SK-N-SH (cell line): Measurements from ENCODE around the gene PFKP. TPM values are rescaled to one million over a fixed set of nuclear protein-coding genes. Genes with fewer than 3 reads are reported as not detected.

Experiments used
- CTCF ChIA-PET: fragments of 300-600, 350-600 bp; formaldehyde crosslinking; extraction: SDS; loops from one replicate; lab custom pipeline; 2021; lab: Yijun Ruan, JAX
- POLR2A ChIA-PET: fragments of 350-600 bp; sonication (Branson Sonifier 250); formaldehyde crosslinking; extraction: SDS; loops from one replicate; lab custom pipeline; 2020; ENCODE audit warnings: antibody characterized with exemption, inconsistent platforms; lab: Yijun Ruan, JAX
- DNase-seq: peaks from one replicate; pipeline ENCODE4 v3.0.0; 2012
- H2AFZ ChIP-seq: fragments of 200-600 bp; sonication (generic); 2 replicates; pipeline ENCODE4 v1.8.1; 2016; ENCODE audit warnings: antibody characterized with exemption, mild to moderate bottlenecking, low read depth
- H3F3A ChIP-seq: fragments of 200-600 bp; sonication (generic); replicated peaks from 2 replicates; pipeline ENCODE3; 2016; ENCODE audit warnings: antibody characterized with exemption, mild to moderate bottlenecking; ENCODE audit not compliant: insufficient read depth
- H3K27ac ChIP-seq, 2 experiments: fragments of 200-500 bp in 1 of 2; fragments of 200-600 bp in 1 of 2; sonication (Bioruptor generic) in 1 of 2; sonication (generic), shearing (Covaris generic) in 1 of 2; 2 replicates each; pipeline versions ENCODE4 v1.5.1 to v1.6.1; 2014 to 2016; ENCODE audit warnings: low read depth in 2 of 2, inconsistent platforms in 1 of 2, low read length in 1 of 2, mild to moderate bottlenecking in 1 of 2, mixed read lengths in 1 of 2
- H3K27me3 ChIP-seq: fragments of 200-600 bp; sonication (generic), shearing (Covaris generic); 2 replicates; pipeline ENCODE4 v1.6.1; 2016; ENCODE audit warnings: mixed run types; ENCODE audit not compliant: insufficient read depth
- H3K36me3 ChIP-seq, 2 experiments: fragments of 200-500 bp in 1 of 2; fragments of 200-600 bp in 1 of 2; sonication (Bioruptor generic) in 1 of 2; sonication (generic) in 1 of 2; replicated peaks in 1 of 2; 2 replicates each; pipeline versions ENCODE3 to v1.5.1; 2014 to 2016; ENCODE audit warnings: low read length in 1 of 2, mild to moderate bottlenecking in 1 of 2; ENCODE audit not compliant: insufficient read depth in 2 of 2, control insufficient read depth in 1 of 2
- H3K4me1 ChIP-seq, 2 experiments: fragments of 200-500 bp in 1 of 2; fragments of 200-600 bp in 1 of 2; sonication (Bioruptor generic) in 1 of 2; sonication (generic), shearing (Covaris generic) in 1 of 2; 2 replicates each; pipeline versions ENCODE4 v1.5.1 to v1.6.1; 2014 to 2016; ENCODE audit warnings: low read depth in 1 of 2, low read length in 1 of 2, mixed run types in 1 of 2; ENCODE audit not compliant: insufficient read depth in 2 of 2, control insufficient read depth in 1 of 2
- H3K4me2 ChIP-seq: fragments of 200-600 bp; sonication (generic), shearing (Covaris generic); 2 replicates; pipeline ENCODE4 v1.6.1; 2017; ENCODE audit warnings: mixed run types
- H3K4me3 ChIP-seq, 2 experiments: fragments of 200-500 bp in 1 of 2; fragments of 200-600 bp in 1 of 2; sonication (Bioruptor generic) in 1 of 2; sonication (generic), shearing (Covaris generic) in 1 of 2; 2 replicates each; pipeline versions ENCODE4 v1.5.1 to v1.8.1; 2014 to 2016; ENCODE audit warnings: low read depth in 2 of 2, inconsistent platforms in 1 of 2, low read length in 1 of 2, mild to moderate bottlenecking in 1 of 2, mixed read lengths in 1 of 2, moderate library complexity in 1 of 2
- H3K79me2 ChIP-seq: fragments of 200-600 bp; sonication (generic); 2 replicates; pipeline ENCODE4 v1.8.1; 2017; ENCODE audit warnings: mild to moderate bottlenecking; ENCODE audit not compliant: insufficient read depth
- H3K9ac ChIP-seq: fragments of 200-600 bp; sonication (generic); 2 replicates; pipeline ENCODE4 v1.6.1; 2017; ENCODE audit warnings: mixed run types
- H3K9me2 ChIP-seq: fragments of 200-600 bp; sonication (generic); 2 replicates; pipeline ENCODE4 v1.6.1; 2017; ENCODE audit warnings: mixed run types
- H3K9me3 ChIP-seq: fragments of 200-600 bp; sonication (generic); 2 replicates; pipeline ENCODE4 v1.6.1; 2017; ENCODE audit warnings: mixed run types, mild to moderate bottlenecking, moderate library complexity
- H4K20me1 ChIP-seq: fragments of 200-600 bp; sonication (generic); 2 replicates; pipeline ENCODE4 v1.6.1; 2017; ENCODE audit warnings: mild to moderate bottlenecking, mixed run types; ENCODE audit not compliant: insufficient read depth
- FOSL2 ChIP-seq: IDR thresholded peaks from 2 replicates; pipeline ENCODE4 v1.4.0; 2012; ENCODE audit warnings: low read depth, mild to moderate bottlenecking, moderate library complexity, borderline replicate concordance
- FOXJ3 ChIP-seq: sonication (generic); formaldehyde crosslinking; IDR thresholded peaks from 2 replicates; pipeline ENCODE4 v1.5.1; 2020; ENCODE audit warnings: mild to moderate bottlenecking, missing genetic modification reagents
- FOXM1 ChIP-seq: IDR thresholded peaks from 2 replicates; pipeline ENCODE4 v1.4.0; 2012; ENCODE audit warnings: low read depth, mild to moderate bottlenecking
- GATA2 ChIP-seq: sonication (generic); formaldehyde crosslinking; IDR thresholded peaks from 2 replicates; pipeline ENCODE4 v1.5.0; 2020; ENCODE audit warnings: mild to moderate bottlenecking, missing genetic modification reagents
- JUND ChIP-seq: IDR thresholded peaks from 2 replicates; pipeline ENCODE4 v1.4.0; 2012
- PBX3 ChIP-seq: IDR thresholded peaks from 2 replicates; pipeline ENCODE4; 2012
- POLR2AphosphoS5 ChIP-seq: IDR thresholded peaks from 2 replicates; pipeline ENCODE4 v1.6.1; 2012; ENCODE audit warnings: low read depth, low read length
- RCOR1 ChIP-seq: fragments of 150-350 bp; IDR thresholded peaks from 2 replicates; pipeline ENCODE4 v1.6.1; 2017; ENCODE audit warnings: antibody characterized with exemption, low read length
- REST ChIP-seq: IDR thresholded peaks from 2 replicates; pipeline ENCODE4 v1.6.1; 2012; ENCODE audit warnings: mild to moderate bottlenecking, low read depth, low read length, moderate library complexity
- RXRA ChIP-seq: IDR thresholded peaks from 2 replicates; pipeline ENCODE4 v1.4.0; 2012; ENCODE audit warnings: low read depth, mild to moderate bottlenecking, borderline replicate concordance
- USF1 ChIP-seq: IDR thresholded peaks from 2 replicates; pipeline ENCODE4 v1.4.0; 2012; ENCODE audit warnings: low read depth, borderline replicate concordance
- USF2 ChIP-seq: fragments of 150-350 bp; IDR thresholded peaks from 2 replicates; pipeline ENCODE4 v1.6.1; 2017; ENCODE audit warnings: antibody characterized with exemption, low read length, low read depth, borderline replicate concordance
- ZBTB33 ChIP-seq: IDR thresholded peaks from 2 replicates; pipeline ENCODE4 v1.4.0; 2012; ENCODE audit warnings: low read depth, borderline replicate concordance
- WGBS: methylation state at CpG from one replicate; pipeline ENCODE4 v1.1.6; 2017; ENCODE audit warnings: low lambda C conversion rate; 5-methylcytosine and 5-hydroxymethylcytosine counted together
- polyA plus RNA-seq, 3 experiments: library from polyadenylated mRNA; depleted of rRNA; stranded (reverse); fragments of >200 nt; gene quantifications; 2 replicates each; pipeline ENCODE4 v1.2.3, GENCODE V29; 2012

The PFKP gene
- polyA plus RNA-seq, 1 of the 3 experiments (the other 2 are of a cell fraction), result 175 TPM

- CTCF ChIA-PET, result interaction anchor here (1.7 kb wide), 1 partner anchor 103 kb away, joined by 9 read pairs; no protein-coding TSS in a partner anchor
- no peak overlapping the region for H2AFZ ChIP-seq
- H3K9me3 ChIP-seq, result no peaks in the 10 kb centered on the region
- POLR2A ChIA-PET, result no interaction called here
- peaks cover 21% of the 10 kb centered on the region for H3K27me3 ChIP-seq
- H3K4me1 ChIP-seq, result no peaks in the 10 kb centered on the region; a peak in 1 of 4 replicates
- DNase-seq, result no peak
- WGBS, result 35% methylated on average over 4 of the region's 4 CpGs
- no peaks in the 10 kb centered on the region for H3K79me2 ChIP-seq
- H3K27ac ChIP-seq, result no peak overlapping the region
- TF ChIP-seq RXRA (no peak), FOXJ3 (CRISPR knock-in tag) (no peak), RCOR1 (no peak), USF1 (no peak), FOSL2 (no peak), FOXM1 (no peak), JUND (no peak), POLR2AphosphoS5 (no peak), ZBTB33 (no peak), GATA2 (CRISPR knock-in tag) (no peak), REST (no peak), USF2 (no peak), PBX3 (no peak)
- no peaks in the 10 kb centered on the region for H3K9me2 ChIP-seq
- no peak overlapping the region for H3K4me2 ChIP-seq
- H3K4me3 ChIP-seq, result no peak overlapping the region
- no peaks in the 10 kb centered on the region for H3K36me3 ChIP-seq
- H3K9ac ChIP-seq, result no peak overlapping the region
- no peaks in the 10 kb centered on the region for H3F3A ChIP-seq
- no peaks in the 10 kb centered on the region for H4K20me1 ChIP-seq
Measured at GRCh38 chr10:3031490-3031889, 35.9 kb upstream of the PFKP start.
